Brain microvascular endothelial cell (primary cell): Measurements from ENCODE around the gene EIF2B1.
A peak's percentile ranks its signal among the peaks of the same experiment; 100 is the strongest.

Experiments
- DNase-seq: peaks from one replicate; pipeline ENCODE4 v3.0.0-alpha.2; 2020
- H3K27ac ChIP-seq: fragments of 250-450 bp; sonication (Bioruptor Pico); 2 replicates; pipeline ENCODE4 v1.5.1; 2020; ENCODE audit warnings: mild to moderate bottlenecking, moderate library complexity
- H3K27me3 ChIP-seq: fragments of 250-450 bp; sonication (Bioruptor Pico); replicated peaks from 2 replicates; pipeline ENCODE4 v1.5.1; 2020; ENCODE audit warnings: mild to moderate bottlenecking
- H3K36me3 ChIP-seq: fragments of 250-450 bp; sonication (Bioruptor Pico); replicated peaks from 2 replicates; pipeline ENCODE4 v1.5.1; 2020; ENCODE audit warnings: mild to moderate bottlenecking
- H3K4me3 ChIP-seq: 2 replicates; pipeline ENCODE4 v1.5.1; 2011; ENCODE audit warnings: low read depth, mild to moderate bottlenecking, control low read depth, low read length, moderate library complexity
- in situ Hi-C: cut with HindIII; loops from 2 replicates; pipeline ENCODE4 v1.10.0; 2017; ENCODE audit warnings: low sequenced_read_pairs, low pct_ligation_motif_present
- TF ChIP-seq, protein P1 (sequence below): IDR thresholded peaks from 2 replicates; pipeline ENCODE4 v1.5.1; 2011; ENCODE audit warnings: low read depth, mild to moderate bottlenecking, moderate library complexity, low read length, control low read depth, inconsistent platforms; ENCODE audit errors: missing control alignments

Gene EIF2B1

GRCh38 chr12:123576611-123577010 is 56.9 kb downstream of the EIF2B1 start:
- in situ Hi-C loops: no loop called here
- Histone ChIP-seq H3K4me3 (no peak overlapping the region), H3K36me3 (no peaks in the 10 kb centered on the region), H3K27me3 (no peaks in the 10 kb centered on the region), H3K27ac (no peak overlapping the region)
- TF ChIP-seq, protein P1, sequence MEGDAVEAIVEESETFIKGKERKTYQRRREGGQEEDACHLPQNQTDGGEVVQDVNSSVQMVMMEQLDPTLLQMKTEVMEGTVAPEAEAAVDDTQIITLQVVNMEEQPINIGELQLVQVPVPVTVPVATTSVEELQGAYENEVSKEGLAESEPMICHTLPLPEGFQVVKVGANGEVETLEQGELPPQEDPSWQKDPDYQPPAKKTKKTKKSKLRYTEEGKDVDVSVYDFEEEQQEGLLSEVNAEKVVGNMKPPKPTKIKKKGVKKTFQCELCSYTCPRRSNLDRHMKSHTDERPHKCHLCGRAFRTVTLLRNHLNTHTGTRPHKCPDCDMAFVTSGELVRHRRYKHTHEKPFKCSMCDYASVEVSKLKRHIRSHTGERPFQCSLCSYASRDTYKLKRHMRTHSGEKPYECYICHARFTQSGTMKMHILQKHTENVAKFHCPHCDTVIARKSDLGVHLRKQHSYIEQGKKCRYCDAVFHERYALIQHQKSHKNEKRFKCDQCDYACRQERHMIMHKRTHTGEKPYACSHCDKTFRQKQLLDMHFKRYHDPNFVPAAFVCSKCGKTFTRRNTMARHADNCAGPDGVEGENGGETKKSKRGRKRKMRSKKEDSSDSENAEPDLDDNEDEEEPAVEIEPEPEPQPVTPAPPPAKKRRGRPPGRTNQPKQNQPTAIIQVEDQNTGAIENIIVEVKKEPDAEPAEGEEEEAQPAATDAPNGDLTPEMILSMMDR: no peak
- DNase-seq: no peak

DNA sequence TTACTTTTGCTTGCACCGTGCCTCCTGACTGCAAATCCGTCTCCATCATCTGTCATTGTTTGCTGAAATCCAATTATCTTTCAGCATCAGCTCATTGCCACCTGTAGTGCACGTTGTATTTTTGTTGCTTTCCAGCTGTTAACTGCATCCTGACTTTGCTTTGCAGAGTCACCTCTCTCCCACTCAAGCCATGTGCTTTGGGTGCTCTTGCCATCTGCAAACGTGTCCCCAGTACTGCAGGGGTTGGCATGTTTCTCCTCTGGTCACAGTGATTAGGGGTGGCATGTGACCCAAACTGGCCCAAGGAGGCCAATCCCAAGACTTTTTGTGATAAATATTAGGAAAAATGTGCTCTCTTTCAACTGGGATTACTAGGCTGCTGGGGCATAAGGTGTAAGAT is 59.6 kb downstream of the EIF2B1 start:
- no peak for DNase-seq
- Histone ChIP-seq H3K27me3 (no peaks in the 10 kb centered on the region), H3K36me3 (no peaks in the 10 kb centered on the region), H3K27ac (no peak overlapping the region), H3K4me3 (no peak overlapping the region)
- in situ Hi-C loops: no loop called here
- TF ChIP-seq, protein P1: no peak

DNA sequence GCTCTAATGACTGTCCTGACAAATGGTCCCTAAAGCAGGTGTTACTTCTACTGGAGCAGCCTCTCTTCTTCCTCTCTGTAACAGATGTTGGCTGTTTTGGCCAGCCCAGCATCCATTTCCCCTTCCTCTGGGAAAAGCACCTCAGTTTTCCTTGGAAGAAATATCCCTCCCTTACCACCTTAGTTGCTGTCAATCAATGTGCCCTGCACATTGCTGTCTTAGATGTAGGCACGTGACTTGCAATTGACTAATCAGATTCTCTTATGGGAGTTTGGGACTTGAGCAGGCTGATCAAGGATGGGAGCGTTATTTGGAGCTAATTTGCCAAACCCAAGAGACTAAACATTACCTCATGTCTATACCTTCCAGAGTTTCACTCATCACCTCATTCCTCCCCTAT is 61.1 kb downstream of the EIF2B1 start:
- TF ChIP-seq, protein P1: no peak
- Histone ChIP-seq H3K36me3 (no peaks in the 10 kb centered on the region), H3K4me3 (no peak overlapping the region), H3K27me3 (no peaks in the 10 kb centered on the region), H3K27ac (no peak overlapping the region)
- DNase-seq: no peak
- in situ Hi-C loops: no loop called here

- no peak overlapping the region for H3K27ac ChIP-seq
- H3K27me3 ChIP-seq: no peaks in the 10 kb centered on the region
- no peaks in the 10 kb centered on the region for H3K36me3 ChIP-seq
- TF ChIP-seq, protein P1: no peak
- in situ Hi-C loops: no loop called here
- H3K4me3 ChIP-seq: no peak overlapping the region
- DNase-seq: peak; percentile 81
Observed at GRCh38 chr12:123571343-123571813, 62.1 kb downstream of the EIF2B1 start.
